ENCODE data around the gene SPRTN. TPM values are rescaled to one million over a fixed set of nuclear protein-coding genes. Genes with fewer than 3 reads are reported as not detected.

Gene SPRTN
- total and polyA plus RNA-seq, 2 experiments from 2014 or later: 9.1 to 25.0 TPM

DNA sequence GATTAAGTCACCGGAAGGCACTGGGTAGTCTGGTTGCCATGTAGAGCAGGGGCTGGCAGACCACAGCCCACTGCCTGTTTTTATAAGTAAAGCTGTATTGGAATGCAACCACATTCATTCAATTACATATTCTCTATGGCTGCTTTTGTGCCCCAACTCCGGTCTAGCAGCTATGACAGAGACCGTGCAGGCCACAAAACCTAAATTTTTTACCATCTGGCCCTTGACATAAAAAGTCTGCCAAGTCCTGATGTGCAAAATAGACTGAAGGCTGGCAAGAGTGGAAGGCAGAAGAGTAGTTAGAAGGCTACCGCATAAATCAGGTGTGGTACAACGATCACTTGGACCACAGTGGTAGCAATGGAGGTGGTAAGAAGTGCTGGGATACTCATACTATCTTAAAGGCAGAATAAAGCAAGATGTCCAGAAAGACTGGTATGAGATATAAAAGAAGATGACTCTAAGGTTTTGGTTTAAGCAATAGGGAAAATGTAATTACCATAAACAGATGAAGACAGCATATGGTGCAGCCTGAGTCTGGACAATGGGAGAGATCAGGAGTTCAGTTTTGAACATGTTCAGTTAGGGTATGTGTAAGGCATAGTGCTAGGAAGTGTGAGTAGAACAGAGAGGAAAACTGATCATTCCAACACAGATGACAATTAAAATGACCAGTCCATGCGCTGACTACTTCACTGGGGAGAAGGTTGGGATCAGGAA lies 46.8 kb downstream of the SPRTN start:
- H3K27ac ChIP-seq (ENCODE audit: low read depth): no peak overlapping the region
- no peaks in the 10 kb centered on the region for H3K27me3 ChIP-seq (ENCODE audit: insufficient read depth)
- H3K4me1 ChIP-seq (ENCODE audit: insufficient read depth): no peaks in the 10 kb centered on the region
- H3K4me2 ChIP-seq: no peak overlapping the region
- ATAC-seq (no peak), DNase-seq (ENCODE audit: low spot score) (no peak)
- no peaks in the 10 kb centered on the region for H3K9me2 ChIP-seq (ENCODE audit: insufficient read depth)
- TF ChIP-seq STAT1 (IDR thresholded peaks at IDR 0.05; ENCODE audit: unreplicated experiment) (no peak), ZNF462 (CRISPR knock-in tag; IDR thresholded peaks at IDR 0.05) (no peak), EZH2phosphoT487 (IDR thresholded peaks at IDR 0.05; ENCODE audit: unreplicated experiment) (no peak), CTCF (conservative IDR thresholded peaks at IDR 0.05; ENCODE audit: low read depth in 2 of 2) (no peak), EZH2 (IDR thresholded peaks at IDR 0.05; ENCODE audit: low read depth, unreplicated experiment) (no peak), ZNF114 (CRISPR knock-in tag; IDR thresholded peaks at IDR 0.05) (no peak), CREB1 (CRISPR knock-in tag; IDR thresholded peaks at IDR 0.05; ENCODE audit: low read depth) (no peak), NANOG (IDR thresholded peaks at IDR 0.05; ENCODE audit: borderline replicate concordance) (no peak), ZNF331 (CRISPR knock-in tag; IDR thresholded peaks at IDR 0.05; ENCODE audit: low read depth) (no peak), JUNB (IDR thresholded peaks at IDR 0.05; ENCODE audit: unreplicated experiment) (no peak), POLR2AphosphoS5 (IDR thresholded peaks at IDR 0.05; ENCODE audit: low read depth) (no peak)
- TF ChIP-seq, protein P1, sequence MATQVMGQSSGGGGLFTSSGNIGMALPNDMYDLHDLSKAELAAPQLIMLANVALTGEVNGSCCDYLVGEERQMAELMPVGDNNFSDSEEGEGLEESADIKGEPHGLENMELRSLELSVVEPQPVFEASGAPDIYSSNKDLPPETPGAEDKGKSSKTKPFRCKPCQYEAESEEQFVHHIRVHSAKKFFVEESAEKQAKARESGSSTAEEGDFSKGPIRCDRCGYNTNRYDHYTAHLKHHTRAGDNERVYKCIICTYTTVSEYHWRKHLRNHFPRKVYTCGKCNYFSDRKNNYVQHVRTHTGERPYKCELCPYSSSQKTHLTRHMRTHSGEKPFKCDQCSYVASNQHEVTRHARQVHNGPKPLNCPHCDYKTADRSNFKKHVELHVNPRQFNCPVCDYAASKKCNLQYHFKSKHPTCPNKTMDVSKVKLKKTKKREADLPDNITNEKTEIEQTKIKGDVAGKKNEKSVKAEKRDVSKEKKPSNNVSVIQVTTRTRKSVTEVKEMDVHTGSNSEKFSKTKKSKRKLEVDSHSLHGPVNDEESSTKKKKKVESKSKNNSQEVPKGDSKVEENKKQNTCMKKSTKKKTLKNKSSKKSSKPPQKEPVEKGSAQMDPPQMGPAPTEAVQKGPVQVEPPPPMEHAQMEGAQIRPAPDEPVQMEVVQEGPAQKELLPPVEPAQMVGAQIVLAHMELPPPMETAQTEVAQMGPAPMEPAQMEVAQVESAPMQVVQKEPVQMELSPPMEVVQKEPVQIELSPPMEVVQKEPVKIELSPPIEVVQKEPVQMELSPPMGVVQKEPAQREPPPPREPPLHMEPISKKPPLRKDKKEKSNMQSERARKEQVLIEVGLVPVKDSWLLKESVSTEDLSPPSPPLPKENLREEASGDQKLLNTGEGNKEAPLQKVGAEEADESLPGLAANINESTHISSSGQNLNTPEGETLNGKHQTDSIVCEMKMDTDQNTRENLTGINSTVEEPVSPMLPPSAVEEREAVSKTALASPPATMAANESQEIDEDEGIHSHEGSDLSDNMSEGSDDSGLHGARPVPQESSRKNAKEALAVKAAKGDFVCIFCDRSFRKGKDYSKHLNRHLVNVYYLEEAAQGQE (IDR thresholded peaks at IDR 0.05; ENCODE audit: unreplicated experiment): no peak
- TF ChIP-seq, protein P2, sequence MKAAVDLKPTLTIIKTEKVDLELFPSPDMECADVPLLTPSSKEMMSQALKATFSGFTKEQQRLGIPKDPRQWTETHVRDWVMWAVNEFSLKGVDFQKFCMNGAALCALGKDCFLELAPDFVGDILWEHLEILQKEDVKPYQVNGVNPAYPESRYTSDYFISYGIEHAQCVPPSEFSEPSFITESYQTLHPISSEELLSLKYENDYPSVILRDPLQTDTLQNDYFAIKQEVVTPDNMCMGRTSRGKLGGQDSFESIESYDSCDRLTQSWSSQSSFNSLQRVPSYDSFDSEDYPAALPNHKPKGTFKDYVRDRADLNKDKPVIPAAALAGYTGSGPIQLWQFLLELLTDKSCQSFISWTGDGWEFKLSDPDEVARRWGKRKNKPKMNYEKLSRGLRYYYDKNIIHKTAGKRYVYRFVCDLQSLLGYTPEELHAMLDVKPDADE (IDR thresholded peaks at IDR 0.05): no peak
- Mint-ChIP-seq H3K4me1 (peaks cover 1% of the 10 kb centered on the region; the same call in 2 of the 3 replicates), H3K27ac (no peak overlapping the region), H3K4me3 (no peak overlapping the region), H3K9me3 (no peaks in the 10 kb centered on the region), H3K27me3 (ENCODE audit: insufficient read depth, low read depth, poor library complexity) (no peaks in the 10 kb centered on the region), H3K36me3 (ENCODE audit: low read depth) (no peaks in the 10 kb centered on the region)
- H4K20me1 ChIP-seq (replicated peaks; ENCODE audit: insufficient read depth): no peaks in the 10 kb centered on the region
- H2AFZ ChIP-seq: no peak overlapping the region
- H3K36me3 ChIP-seq (ENCODE audit: insufficient read depth): no peaks in the 10 kb centered on the region
- H3K79me2 ChIP-seq (replicated peaks; ENCODE audit: insufficient read depth): no peaks in the 10 kb centered on the region
- H3K4me3 ChIP-seq: no peak overlapping the region
- H3F3A ChIP-seq (replicated peaks; ENCODE audit: low read depth): no peaks in the 10 kb centered on the region
